Pancreas (tissue), 10 donors: ENCODE data around the gene TSPAN17. TPM values are rescaled to one million over a fixed set of nuclear protein-coding genes. Genes with fewer than 3 reads are reported as not detected.

Experiments
- ATAC-seq, 4 donors: fragments of 200-7000 bp; cut with Tn5 transposase; one replicate each; pipeline versions ENCODE4 v1.8.0 to v1.9.1; 2020; ENCODE audit warnings: mild to moderate bottlenecking in 4 of 4, moderate library complexity in 4 of 4
- DNase-seq, 6 donors: peaks; one replicate each; pipeline ENCODE4 v3.0.0-alpha.2; 2020
- FAIRE-seq: peaks from 2 replicates; lab custom pipeline; 2012; peaks lifted over from hg19 to GRCh38; lab: Jason Lieb, UNC
- H3K27ac ChIP-seq, 4 donors: fragments of 200-600 bp; sonication (generic); 1 replicate in 3 of 4; 2 replicates in 1 of 4; pipeline versions ENCODE4 v1.5.0 to v1.8.0; 2020
- H3K27me3 ChIP-seq, 4 donors: fragments of 200-600 bp; one replicate each; pipeline ENCODE4 v1.8.0; 2021
- H3K36me3 ChIP-seq, 3 donors: fragments of 200-600 bp; sonication (generic) in 1 of 3; one replicate each; pipeline versions ENCODE4 v1.5.0 to v1.8.0; 2020 to 2021
- H3K4me1 ChIP-seq, 3 donors: fragments of 200-600 bp; one replicate each; pipeline ENCODE4 v1.8.0; 2021
- H3K4me3 ChIP-seq, 4 donors: fragments of 200-600 bp; sonication (generic) in 2 of 4; one replicate each; pipeline versions ENCODE4 v1.5.0 to v1.8.0; 2020 to 2021
- H3K9me3 ChIP-seq, 4 donors: fragments of 200-600 bp; one replicate each; pipeline ENCODE4 v1.8.0; 2021
- CTCF ChIP-seq, 4 donors: fragments of 200-600 bp; sonication (generic) in 3 of 4; IDR thresholded peaks; one replicate each; pipeline versions ENCODE4 v1.5.0 to v1.8.0; 2021; ENCODE audit warnings: antibody characterized with exemption in 4 of 4
- WGBS, 2 donors: extraction: QIAGEN DNeasy Blood & Tissue Kit; methylation state at CpG; one replicate each; pipeline ENCODE4 v1.1.7; 2013; 5-methylcytosine and 5-hydroxymethylcytosine counted together
- intact Hi-C, 3 donors: fragments of 100-400 bp; cut with DNase I; formaldehyde crosslinking; loops; one replicate each; pipeline versions ENCODE4 v1.11.1 to v1.14.2; 2022
- polyA plus RNA-seq, 2 donors: library from polyadenylated mRNA; stranded (reverse); fragments of 200-250 nt; gene quantifications; one replicate each; pipeline ENCODE4 v1.2.3, GENCODE V29; 2013
- total RNA-seq, 6 donors: library from RNA; stranded (reverse); fragmentation: NEBNext Ultra II Directional in 4 of 6; extraction: Animal tissue kit (Norgen Biotek cat#: 25700) in 4 of 6; gene quantifications; one replicate each; pipeline versions ENCODE4 v1.2.1 to v1.2.4, GENCODE V29; 2021 to 2023
- donor health status: healthy with polysubstance abuse.
- donor health status: DM: no; HTN: no; CAD: no; lungs with moderate emphysema.
- donor health status: DM: no; HTN: no; CAD: no.
- donor health status: control.
- donor health status: control.
- donor health status: Bipolar disorder and iron deficiency.
- donor health status: DM: yes; HTN: yes; CAD: no.
- donor health status: DM: no; HTN: no; CAD: no.
- donor health status: DM: no; HTN: no; CAD: no.
- donor health status: DM: yes; HTN: yes; CAD: no.

The TSPAN17 gene
- total and polyA plus RNA-seq, 8 donors, result 12.4 to 30.1 (median 18.7) TPM

GRCh38 chr5:176656467-176656990, 9.2 kb downstream of the TSPAN17 start:
- ATAC-seq, result no peak
- Histone ChIP-seq H3K27me3 (no peaks in the 10 kb centered on the region), H3K27ac (no peak overlapping the region), H3K36me3 (no peaks in the 10 kb centered on the region), H3K9me3 (no peaks in the 10 kb centered on the region), H3K4me3 (no peak overlapping the region), H3K4me1 (peaks cover 0 to 5% (median 0%) of the 10 kb centered on the region in 3 donors)
- DNase-seq, result peak in 1 of 6 donors; percentile 58
- TF ChIP-seq CTCF (IDR thresholded peaks at IDR 0.05), result no peak
- no peak for FAIRE-seq
- 87% methylated on average over 12 to 13 of the region's 13 CpGs for WGBS, 2 donors
- intact Hi-C loops, result loop anchor here in 1 of 3 donors (5.0 kb wide), 1 partner anchor 301 kb away; no protein-coding TSS in a partner anchor

DNA sequence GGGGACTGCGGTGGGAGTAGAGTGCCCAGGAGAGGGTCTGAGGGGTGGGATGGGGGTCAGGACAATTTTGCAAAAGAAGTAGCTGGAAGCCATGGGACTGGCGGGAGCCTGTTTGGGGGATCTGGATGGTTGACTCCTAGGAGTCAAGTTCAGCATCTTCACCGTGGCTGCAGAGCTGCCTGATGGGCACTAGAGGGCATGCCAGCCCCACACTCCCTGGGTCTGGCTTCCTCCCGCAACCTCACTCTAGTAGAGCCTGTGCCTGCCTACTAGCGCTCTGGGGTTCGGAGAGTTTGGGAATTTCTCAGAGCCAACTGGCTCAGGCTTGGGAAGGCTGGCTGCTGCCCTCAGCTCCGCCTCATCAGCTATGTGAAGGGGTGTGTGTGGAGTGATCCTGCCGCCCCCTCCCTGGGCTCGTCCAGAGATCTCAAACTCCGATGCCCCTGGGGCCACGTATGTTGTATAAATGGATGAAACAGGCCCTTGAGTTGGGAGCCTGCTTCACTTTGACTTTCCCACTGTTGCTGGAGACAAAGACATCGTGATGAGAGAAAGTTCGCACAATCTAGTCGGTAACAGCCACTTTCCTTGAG, 10.8 kb downstream of the TSPAN17 start:
- H3K36me3 ChIP-seq, result no peaks in the 10 kb centered on the region
- H3K9me3 ChIP-seq, result no peaks in the 10 kb centered on the region
- H3K27ac ChIP-seq, result no peak overlapping the region
- no peaks in the 10 kb centered on the region for H3K27me3 ChIP-seq
- FAIRE-seq (no peak), DNase-seq (peak in 4 of 6 donors; percentile 38 to 84 (median 66)), ATAC-seq (peak; percentile 49 to 80 (median 78))
- TF ChIP-seq CTCF (IDR thresholded peaks at IDR 0.05), result peak; percentile 56 to 61 (median 59)
- 63 to 65% methylated on average over 14 of the region's 14 CpGs for WGBS, 2 donors
- peaks cover 0 to 5% (median 0%) of the 10 kb centered on the region in 3 donors for H3K4me1 ChIP-seq
- no peak overlapping the region for H3K4me3 ChIP-seq
- intact Hi-C loops, result loop anchor here in 1 of 3 donors (5.0 kb wide), 1 partner anchor 299 kb away; no protein-coding TSS in a partner anchor

DNA sequence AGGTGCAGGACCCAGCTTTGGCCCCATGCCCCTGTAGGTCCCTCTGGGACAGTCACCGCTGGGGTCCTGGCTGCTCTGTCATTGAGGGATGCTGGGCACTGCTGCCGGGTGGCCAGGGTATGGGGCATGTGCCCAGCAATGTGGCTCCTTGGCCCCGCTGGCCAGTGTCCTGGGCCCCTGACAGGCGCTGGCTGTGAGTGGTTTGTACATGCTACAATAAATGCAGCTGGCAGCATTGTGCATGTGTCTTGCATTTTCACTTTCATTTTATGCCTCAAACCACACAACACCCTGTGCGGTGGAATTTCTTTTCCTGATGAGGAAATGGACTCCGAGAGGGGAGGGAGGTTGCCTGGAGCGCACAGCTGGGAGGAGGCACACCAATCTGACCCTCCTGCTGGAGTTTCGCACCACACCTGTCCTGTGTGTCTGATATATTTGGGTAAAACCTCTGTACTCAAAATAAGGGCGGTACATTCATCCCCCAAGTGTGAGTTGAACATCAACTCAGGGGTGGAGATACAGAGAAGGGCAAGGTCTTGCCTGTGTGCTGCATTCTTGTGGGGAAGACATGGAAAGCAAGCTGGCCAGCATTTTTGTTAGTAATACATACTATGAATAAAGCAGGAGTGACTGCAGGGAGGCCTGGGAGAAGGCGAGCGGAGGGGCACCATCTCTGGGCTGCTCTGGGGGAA, 11.7 kb downstream of the TSPAN17 start:
- Histone ChIP-seq H3K27ac (no peak overlapping the region), H3K4me3 (no peak overlapping the region), H3K36me3 (no peaks in the 10 kb centered on the region), H3K4me1 (peaks cover 0 to 5% (median 0%) of the 10 kb centered on the region in 3 donors), H3K27me3 (no peaks in the 10 kb centered on the region), H3K9me3 (no peaks in the 10 kb centered on the region)
- TF ChIP-seq CTCF (IDR thresholded peaks at IDR 0.05), result no peak
- intact Hi-C loops, result loop anchor here in 1 of 3 donors (5.0 kb wide), 1 partner anchor 298 kb away; no protein-coding TSS in a partner anchor
- ATAC-seq, result peak in 3 of 4 donors; percentile 31 to 62 (median 45)
- WGBS, 2 donors, result 70 to 80% methylated on average over 11 of the region's 11 CpGs
- peak in 1 of 6 donors; percentile 55 for DNase-seq
- no peak for FAIRE-seq

- WGBS, 2 donors, result 59 to 70% methylated on average over 7 of the region's 7 CpGs
- Histone ChIP-seq H3K27ac (no peak overlapping the region), H3K4me1 (peaks cover 0 to 5% (median 0%) of the 10 kb centered on the region in 3 donors), H3K36me3 (no peaks in the 10 kb centered on the region), H3K9me3 (no peaks in the 10 kb centered on the region), H3K27me3 (no peaks in the 10 kb centered on the region), H3K4me3 (no peak overlapping the region)
- intact Hi-C loops, result loop anchor here in 1 of 3 donors (5.0 kb wide), 1 partner anchor 298 kb away; no protein-coding TSS in a partner anchor
- FAIRE-seq, result no peak
- DNase-seq, result peak in 1 of 6 donors; percentile 33
- no peak for ATAC-seq
- no peak for TF ChIP-seq CTCF (IDR thresholded peaks at IDR 0.05)
Measured at GRCh38 chr5:176659512-176659839, 12.2 kb downstream of the TSPAN17 start.
